Choroid plexus epithelial cell (primary cell): ENCODE results near the gene ME3.

Experiments
- DNase-seq: peaks from one replicate; pipeline ENCODE4 v3.0.0-alpha.2; 2010; ENCODE audit warnings: low read depth
- H3K4me3 ChIP-seq: 2 replicates; pipeline ENCODE4 v1.5.1; 2011; ENCODE audit warnings: low read depth, mild to moderate bottlenecking, control low read depth, low read length, moderate library complexity
- TF ChIP-seq, protein P1 (sequence below): conservative IDR thresholded peaks from 2 replicates; pipeline ENCODE4 v1.5.1; 2011; ENCODE audit warnings: low read depth, mild to moderate bottlenecking, control low read depth, inconsistent platforms, low read length, moderate library complexity

ME3 gene

DNA sequence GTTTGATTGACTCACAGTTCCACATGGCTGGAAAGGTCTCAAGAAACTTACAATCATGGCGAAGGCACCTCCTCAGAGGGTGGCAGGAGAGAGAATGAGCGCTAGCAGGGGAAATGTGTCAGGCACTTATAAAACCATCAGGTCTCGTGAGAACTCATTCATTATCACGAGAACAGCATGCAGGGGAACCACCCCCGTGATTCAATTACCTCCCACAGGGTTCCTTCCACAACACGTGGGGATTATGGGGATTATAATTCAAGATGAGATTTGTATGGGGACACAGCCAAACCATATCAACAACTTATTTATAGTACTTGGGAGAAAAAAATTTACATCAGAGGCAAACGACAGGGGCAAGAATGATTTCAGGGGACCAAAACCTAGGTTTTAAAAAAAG, 3.0 kb downstream of the ME3 start:
- H3K4me3 ChIP-seq, result no peak overlapping the region
- TF ChIP-seq, protein P1, sequence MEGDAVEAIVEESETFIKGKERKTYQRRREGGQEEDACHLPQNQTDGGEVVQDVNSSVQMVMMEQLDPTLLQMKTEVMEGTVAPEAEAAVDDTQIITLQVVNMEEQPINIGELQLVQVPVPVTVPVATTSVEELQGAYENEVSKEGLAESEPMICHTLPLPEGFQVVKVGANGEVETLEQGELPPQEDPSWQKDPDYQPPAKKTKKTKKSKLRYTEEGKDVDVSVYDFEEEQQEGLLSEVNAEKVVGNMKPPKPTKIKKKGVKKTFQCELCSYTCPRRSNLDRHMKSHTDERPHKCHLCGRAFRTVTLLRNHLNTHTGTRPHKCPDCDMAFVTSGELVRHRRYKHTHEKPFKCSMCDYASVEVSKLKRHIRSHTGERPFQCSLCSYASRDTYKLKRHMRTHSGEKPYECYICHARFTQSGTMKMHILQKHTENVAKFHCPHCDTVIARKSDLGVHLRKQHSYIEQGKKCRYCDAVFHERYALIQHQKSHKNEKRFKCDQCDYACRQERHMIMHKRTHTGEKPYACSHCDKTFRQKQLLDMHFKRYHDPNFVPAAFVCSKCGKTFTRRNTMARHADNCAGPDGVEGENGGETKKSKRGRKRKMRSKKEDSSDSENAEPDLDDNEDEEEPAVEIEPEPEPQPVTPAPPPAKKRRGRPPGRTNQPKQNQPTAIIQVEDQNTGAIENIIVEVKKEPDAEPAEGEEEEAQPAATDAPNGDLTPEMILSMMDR, result no peak
- DNase-seq, result no peak

DNA sequence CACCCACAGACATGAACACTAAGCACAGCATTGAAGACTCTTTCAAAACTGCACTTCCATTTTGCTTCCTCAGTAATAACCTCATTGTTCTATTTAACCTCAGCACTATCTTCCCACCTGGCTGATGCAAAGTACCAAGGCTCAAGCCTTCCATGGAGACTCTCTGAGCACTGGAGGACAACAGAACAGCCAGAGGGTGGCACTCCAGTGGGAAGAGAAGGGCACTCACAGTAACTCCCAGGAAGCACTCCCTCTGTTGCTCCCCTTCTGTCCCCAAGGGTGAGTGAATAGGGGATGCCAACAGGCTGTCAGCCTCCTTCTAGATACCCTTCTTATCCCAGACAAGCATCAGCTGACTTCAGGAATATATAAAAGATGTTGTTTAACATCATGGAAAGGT, 3.5 kb downstream of the ME3 start:
- no peak for DNase-seq
- TF ChIP-seq, protein P1, result no peak
- no peak overlapping the region for H3K4me3 ChIP-seq

DNA sequence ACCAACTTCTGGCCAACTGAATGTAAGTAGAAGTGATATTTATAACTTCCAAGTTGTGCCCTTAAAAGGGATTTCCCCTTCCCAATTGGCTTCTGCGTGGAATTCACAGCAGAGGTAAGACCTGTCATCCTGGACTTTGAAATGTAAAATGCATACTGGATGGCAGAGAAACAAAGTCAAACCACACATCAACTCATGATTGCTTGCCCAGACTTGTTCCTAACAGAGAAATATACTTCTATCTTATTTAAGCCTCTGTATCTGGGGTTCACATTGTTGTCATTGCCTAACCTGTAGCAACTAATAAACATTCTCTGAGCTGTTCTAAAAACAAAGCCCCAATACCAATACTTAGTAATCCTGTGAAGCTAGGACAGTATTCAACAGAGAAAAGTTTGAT, 6.2 kb downstream of the ME3 start:
- no peak for DNase-seq
- TF ChIP-seq, protein P1, result no peak
- no peak overlapping the region for H3K4me3 ChIP-seq

DNA sequence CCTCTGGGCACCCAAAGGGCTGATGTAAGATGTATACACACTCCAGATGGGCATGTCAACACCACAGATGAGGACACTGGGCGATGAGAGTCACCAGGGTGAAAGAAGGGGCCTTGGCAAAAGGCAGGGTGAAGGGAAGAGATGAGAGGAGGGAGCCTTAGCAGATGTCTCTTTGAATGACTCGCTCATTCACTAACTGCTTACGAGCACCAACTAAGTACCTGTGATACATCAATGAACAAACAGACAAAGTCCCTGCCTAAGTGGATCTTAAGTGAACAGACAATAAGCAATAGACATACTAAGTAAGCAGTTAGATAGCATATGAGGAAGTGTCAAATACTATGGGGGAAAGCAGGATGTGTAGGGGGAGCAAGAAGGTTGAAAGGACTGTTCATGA, 7.5 kb downstream of the ME3 start:
- TF ChIP-seq, protein P1, result no peak
- H3K4me3 ChIP-seq, result no peak overlapping the region

DNA sequence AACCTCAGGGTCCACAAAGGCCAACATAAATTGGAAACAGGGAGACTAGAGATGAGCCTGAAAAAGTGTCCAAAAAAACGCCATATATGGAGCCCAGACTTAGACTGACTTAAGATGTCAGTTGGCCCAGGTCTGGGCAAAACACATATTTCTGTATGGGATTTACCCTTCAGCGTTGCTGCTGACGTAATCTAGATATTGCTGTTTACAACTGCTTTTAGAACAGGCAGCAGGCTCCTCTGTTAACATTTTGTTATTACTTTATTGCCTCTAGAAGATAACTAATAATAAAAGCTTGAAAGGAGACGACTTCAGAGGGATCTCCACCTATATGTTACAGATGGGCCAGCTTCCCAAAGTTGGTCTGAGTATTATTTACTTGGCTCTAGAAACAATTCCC, 8.7 kb downstream of the ME3 start:
- TF ChIP-seq, protein P1, result no peak
- H3K4me3 ChIP-seq, result no peak overlapping the region
- DNase-seq, result no peak

More for the DNA sequence above, 7.5 kb downstream of the ME3 start:
- DNase-seq, result no peak

DNA sequence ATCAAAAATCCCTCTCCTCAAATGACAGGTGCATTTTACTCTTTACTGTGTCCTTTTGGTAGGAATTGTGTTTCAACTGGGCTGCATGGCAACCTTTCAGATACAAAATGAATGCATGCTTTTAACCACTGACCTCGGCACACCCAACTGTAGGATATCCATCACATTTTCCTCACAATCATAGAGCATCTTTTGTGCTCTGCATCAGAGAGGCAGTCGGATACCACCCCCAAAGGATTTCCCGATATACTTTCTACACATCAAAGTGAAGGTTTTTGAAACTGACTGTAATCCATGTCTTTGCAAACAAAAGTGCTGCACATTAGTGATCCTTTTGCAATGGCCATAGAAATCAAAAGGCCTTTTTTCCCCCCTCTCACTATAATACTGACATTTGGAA, 9.1 kb downstream of the ME3 start:
- H3K4me3 ChIP-seq, result no peak overlapping the region
- TF ChIP-seq, protein P1, result no peak
- no peak for DNase-seq

DNA sequence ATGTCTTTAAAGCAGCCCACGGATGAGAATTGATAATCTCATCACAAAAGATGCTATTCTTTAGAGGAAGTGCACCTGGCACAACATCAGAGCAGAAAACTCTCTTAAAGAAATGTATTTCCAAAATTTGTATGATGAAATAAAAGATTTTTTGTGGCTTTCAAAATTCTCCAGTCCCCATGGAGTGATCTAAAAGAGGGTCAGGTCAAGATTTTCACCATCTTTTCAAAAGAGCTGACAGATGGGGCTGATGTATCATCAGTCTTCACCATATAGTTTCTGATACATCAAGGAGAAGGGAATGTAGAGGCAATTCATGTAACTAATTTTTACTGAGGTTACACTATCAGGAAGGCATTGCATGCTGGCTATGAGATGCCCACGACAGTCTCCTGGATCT, 11.7 kb downstream of the ME3 start:
- no peak overlapping the region for H3K4me3 ChIP-seq
- DNase-seq, result no peak
- TF ChIP-seq, protein P1, result no peak
